Right ventricle myocardium inferior (tissue), 1 donor: ENCODE results near the gene CDCA3. TPM values are rescaled to one million over a fixed set of nuclear protein-coding genes. Genes with fewer than 3 reads are reported as not detected.

Source experiments
- ATAC-seq: fragments of 200-7000 bp; cut with Tn5 transposase; one replicate; pipeline ENCODE4 v1.9.1; 2020; ENCODE audit warnings: mild to moderate bottlenecking, moderate library complexity
- DNase-seq: peaks from one replicate; pipeline ENCODE4 v3.0.0; 2021; ENCODE audit errors: missing footprints
- intact Hi-C: fragments of 100-400 bp; cut with DNase I; formaldehyde crosslinking; loops from one replicate; pipeline ENCODE4 v1.11.0; 2022
- total RNA-seq: library from RNA; stranded (reverse); fragmentation: NEBNext Ultra II Directional; extraction: Animal tissue kit (Norgen Biotek cat#: 25700); gene quantifications from one replicate; pipeline ENCODE4 v1.2.1, GENCODE V29; 2021
- donor health status: DM: no; HTN: yes; CAD: no; lungs with severe emphysema.

CDCA3 gene
- total RNA-seq, 1 donor from 2014 or later: 1.2 TPM

DNA sequence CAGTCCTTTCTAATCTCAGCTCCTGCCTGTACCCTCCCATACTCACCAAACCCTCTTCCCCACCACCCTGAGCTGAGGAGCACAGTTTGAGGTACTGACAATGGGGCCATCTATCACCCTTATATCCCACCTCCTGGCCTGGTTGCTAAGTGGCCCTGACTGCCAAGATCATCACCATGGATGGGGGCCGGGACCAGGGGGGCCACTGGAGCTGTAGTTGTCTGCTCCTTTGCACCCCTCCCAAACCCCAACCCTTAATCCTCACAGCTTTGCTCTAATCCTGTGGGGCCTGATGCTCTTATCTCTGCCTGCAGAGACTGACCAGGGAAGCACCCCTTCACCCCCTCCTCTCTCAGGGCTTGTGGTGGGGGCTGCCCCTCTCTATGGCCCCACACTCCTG, 10.8 kb downstream of the CDCA3 start:
- no peak for ATAC-seq
- intact Hi-C loops: no loop called here
- no peak for DNase-seq

DNA sequence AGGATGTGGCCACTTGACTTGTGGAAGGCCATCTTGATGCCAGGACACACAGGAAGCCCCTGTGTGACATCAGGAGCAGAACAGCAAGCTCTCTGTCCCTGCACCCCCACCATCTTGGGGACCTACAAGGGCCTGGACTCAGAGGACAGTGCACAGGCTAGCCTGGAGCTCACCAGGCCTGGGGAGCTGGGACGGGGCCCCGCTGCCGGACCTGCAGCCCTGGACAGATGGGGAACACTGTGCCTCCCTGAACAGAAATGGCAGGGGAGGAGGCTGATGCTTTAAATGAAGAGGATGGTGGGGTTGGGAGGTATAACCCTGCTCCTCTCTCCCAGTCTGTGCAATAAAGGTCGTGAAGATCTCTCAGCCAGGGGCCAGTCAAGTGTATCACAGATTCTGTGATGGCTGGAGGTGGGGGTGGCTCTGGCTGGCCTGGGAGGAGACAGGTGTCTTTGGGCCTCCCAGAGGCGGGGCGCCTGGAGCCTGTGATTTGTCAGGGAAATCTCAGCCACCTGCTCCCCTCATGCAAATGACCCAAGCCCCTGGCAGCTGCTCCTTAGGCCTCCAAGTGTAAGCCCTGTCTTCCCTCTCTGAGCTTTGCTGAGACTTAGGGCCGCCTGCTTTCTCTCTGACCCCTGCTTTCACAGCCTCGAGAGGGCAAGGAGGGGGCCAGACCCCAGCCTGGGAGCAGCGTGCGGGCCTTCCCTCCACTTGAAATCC, 11.4 kb downstream of the CDCA3 start:
- intact Hi-C loops: no loop called here
- ATAC-seq (no peak), DNase-seq (peak; percentile 30)

DNA sequence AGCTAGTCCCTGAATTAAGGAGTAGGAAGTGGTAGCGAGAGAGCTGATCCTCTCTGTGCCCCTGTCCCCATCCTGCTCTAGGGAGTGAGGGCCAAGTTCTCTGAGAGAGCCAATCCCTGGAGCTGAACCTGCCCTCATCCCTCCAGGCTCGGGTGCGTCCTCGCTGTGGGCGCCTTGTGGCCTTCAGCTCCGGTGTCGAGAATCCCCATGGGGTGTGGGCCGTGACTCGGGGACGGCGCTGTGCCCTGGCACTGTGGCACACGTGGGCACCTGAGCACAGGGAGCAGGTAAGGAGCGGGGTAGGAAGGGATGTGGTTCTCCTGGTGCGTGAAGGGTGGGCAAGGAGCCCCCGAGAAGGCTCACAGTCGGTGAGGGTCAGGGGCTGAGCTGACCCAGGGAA, 12.2 kb downstream of the CDCA3 start:
- peak; percentile 33 for DNase-seq
- no peak for ATAC-seq
- intact Hi-C loops: no loop called here

DNA sequence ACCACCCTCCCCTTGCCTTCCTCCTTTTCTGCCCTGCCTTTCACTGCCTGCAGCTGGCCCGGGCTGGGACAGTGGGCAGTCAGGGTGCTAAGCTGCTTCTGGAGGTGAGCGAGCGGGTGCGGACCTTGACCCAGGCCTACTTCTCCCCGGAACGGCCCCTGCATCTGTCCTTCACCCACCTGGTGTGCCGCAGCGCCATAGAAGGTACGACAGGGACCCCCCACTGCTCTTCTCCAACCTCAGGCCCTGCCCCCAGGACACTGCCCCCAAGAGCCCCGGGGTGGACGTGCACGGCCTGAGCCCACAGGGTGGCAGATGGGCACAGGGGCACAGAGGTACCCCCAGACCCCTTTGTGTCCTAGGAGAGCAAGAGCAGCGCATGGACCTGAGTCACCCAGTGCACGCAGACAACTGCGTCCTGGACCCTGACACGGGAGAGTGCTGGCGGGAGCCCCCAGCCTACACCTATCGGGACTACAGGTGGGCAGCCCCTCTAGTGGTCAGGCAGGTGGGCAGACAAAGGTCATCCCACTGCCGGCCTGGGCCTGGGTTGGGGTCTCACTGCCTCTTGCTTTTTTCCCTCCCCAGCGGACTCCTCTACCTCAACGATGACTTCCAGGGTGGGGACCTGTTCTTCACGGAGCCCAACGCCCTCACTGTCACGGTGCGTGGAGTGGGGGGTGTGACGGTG, 13.6 kb downstream of the CDCA3 start:
- intact Hi-C loops: no loop called here

DNA sequence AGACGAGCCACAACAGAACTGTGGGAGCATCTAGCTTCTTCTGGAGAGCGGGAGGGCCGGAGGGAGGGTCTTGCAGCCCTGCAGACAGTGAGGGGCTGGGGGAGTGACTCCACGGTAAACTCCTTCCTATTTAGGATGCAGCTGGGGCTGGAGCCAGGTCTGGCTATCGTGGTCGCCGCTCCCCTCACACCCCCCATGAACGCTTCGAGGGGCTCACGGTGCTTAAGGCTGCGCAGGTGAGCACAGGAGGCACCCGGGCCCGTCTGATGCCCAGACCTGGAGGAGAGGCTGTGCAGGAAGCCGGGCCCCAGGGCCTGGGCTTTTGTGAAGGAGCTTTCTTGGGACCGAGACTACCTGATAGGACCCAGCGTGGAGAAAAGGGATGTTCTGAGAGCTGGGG, 14.2 kb downstream of the CDCA3 start:
- intact Hi-C loops: no loop called here
- no peak for ATAC-seq
- peak; percentile 57 for DNase-seq

More for the DNA sequence above, 13.6 kb downstream of the CDCA3 start:
- ATAC-seq (no peak), DNase-seq (peak; percentile 22)

DNA sequence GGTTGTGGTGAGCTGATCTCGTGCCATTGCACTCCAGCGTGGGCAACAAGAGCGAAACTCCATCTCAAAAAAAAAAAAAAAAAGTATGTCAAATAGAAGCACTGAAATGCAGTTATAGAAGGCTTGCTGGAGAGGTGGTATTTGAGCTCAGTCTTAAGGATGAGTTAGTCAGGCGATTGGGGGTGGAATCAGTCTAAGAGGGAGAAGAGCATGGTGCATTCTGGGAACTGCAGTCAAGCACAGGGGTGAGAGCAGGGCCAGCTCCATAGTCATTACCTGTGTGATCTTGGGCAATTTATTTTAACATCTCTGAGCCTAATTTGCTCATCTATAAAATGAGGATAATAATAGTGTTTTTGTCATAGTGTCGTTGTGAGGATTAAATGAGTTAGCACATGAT, 16.2 kb downstream of the CDCA3 start:
- ATAC-seq: no peak
- no peak for DNase-seq
- intact Hi-C loops: no loop called here

DNA sequence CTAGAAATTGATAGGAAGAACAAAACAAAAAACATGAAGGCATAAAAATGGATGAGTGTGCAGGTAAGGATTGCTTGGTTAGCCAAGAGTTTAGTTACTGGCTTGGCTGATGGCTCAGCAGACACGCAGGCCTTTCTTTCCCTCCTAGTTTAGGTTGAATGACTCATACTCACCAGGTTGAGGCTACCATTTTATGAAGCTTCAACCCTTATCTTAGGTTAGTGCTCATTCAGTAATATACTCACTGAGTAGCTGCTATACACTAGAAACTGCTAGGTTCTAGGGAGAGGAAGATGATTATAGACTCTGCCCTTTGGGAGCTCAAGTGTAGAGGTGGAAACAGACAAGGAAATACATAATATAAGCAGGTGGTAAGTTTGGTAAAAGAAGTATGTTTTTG, 16.8 kb downstream of the CDCA3 start:
- DNase-seq (no peak), ATAC-seq (no peak)
- intact Hi-C loops: no loop called here

DNA sequence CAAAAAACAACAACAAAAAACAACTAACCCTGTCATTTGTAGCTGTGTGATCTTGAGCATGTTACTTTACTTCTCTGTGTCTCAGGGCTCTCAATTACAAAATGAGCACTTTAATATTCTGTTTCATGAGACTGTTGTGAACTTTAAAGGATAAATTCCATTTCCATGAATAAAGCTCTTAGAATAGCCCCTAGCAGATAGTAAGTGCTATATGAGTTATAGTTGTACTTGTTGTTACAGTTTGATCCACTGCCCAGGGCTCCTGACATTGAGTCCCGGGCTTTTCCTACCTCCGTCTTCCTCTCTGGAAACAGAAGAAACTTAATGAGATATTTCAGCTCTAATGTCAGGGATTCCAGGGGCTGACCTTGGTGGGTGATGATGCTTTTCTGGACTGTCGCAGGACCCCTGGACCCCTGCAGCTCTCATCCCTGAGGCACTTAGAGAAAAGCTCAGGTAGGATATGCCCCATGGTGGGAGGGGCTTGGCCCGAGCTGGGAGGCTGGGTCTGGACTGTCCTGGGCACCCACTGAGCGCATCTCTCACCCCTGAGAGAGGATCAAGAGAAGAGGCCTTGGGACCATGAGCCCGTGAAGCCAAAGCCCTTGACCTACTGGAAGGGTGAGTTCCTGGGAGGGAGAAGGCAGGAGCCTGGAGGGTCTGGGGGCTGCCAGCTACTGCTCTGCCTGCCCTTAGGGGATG, 17.7 kb downstream of the CDCA3 start:
- no peak for ATAC-seq
- DNase-seq: peak; percentile 73

DNA sequence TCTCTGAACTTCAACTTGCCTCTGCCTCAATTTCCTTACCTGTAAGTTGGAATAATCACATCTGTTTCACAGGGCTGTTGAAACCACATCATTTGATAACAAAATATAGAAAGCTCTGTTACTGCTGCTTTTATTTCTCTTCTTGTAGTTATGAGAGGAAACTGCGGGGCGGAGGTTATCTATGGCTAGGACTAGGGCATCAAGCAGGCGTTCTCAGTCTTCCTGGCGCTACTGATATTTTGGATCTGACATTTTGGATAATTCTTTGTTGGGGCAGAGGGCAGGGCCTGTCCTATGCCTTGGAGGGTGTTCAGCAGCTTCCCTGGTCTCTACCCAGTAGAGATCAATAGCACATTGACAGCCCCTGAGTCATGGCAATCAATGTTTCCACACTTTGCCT, 19.0 kb downstream of the CDCA3 start:
- ATAC-seq: no peak
- intact Hi-C loops: no loop called here
- no peak for DNase-seq

More for the DNA sequence above, 17.7 kb downstream of the CDCA3 start:
- intact Hi-C loops: no loop called here

DNA sequence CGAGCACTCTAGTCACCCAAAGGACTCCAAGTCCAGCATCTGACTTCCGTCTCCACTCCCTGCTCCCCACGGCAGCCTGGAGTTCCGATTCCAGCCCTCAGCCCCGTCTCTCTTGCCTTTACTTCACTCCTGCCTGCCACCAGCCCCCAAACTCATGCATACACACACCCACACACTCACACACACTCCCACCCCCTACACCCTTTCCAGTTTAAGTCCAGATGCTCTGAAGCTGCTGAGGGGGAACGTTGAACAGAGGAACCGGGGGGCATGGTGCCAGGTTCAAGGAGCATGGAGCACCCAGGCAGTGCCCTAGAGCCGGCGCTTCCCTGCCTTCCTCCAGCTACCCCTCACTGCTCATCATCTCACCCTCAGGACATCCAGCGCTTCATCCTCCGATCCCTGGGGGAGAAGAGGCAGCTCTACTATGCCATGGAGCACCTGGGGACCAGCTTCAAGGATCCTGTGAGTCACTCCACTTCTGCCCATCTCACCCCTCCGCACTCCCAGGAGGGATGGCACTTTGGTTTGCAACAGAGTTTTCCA, 19.6 kb downstream of the CDCA3 start:
- intact Hi-C loops: no loop called here
- DNase-seq (no peak), ATAC-seq (no peak)

DNA sequence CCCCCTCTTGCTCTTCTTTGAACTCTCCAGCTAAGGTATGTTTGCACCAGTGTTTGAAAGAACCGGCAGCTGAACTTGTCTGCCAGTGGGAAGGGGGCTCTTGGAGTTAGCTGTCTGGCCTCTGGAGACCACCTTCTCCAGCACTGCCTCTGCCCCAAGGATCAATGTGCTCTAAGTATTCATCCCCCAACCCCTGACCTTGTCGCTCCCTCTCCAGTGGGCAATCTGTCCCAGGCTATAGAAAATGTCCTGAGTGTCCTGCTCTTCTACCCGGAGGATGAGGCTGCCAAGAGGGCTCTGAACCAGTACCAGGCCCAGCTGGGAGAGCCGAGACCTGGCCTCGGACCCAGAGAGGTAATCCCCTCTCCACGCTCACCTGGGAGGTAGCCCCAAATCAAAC, 20.1 kb downstream of the CDCA3 start:
- ATAC-seq: no peak
- intact Hi-C loops: no loop called here
- no peak for DNase-seq

DNA sequence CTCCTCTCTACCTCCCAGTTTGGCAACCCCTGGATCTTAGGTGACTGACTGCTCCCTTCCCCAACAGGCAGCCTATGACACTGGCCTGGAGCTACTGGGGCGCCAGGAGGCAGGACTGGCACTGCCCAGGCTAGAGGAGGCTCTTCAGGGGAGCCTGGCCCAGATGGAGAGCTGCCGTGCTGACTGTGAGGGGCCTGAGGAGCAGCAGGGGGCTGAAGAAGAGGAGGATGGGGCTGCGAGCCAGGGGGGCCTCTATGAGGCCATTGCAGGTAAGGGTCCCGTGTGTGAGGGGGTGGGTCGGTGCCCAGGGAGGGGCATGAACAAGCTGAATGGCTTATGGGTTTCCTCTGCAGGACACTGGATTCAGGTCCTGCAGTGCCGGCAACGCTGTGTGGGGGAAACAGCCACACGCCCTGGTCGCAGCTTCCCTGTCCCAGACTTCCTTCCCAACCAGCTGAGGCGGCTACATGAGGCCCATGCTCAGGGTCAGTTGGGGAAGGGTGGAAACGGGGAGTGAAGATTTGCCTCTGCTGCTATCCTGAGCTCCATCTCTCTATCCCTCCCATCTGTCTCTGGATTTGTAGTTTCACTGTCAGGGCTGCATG, 20.7 kb downstream of the CDCA3 start:
- intact Hi-C loops: no loop called here
- DNase-seq (no peak), ATAC-seq (no peak)

DNA sequence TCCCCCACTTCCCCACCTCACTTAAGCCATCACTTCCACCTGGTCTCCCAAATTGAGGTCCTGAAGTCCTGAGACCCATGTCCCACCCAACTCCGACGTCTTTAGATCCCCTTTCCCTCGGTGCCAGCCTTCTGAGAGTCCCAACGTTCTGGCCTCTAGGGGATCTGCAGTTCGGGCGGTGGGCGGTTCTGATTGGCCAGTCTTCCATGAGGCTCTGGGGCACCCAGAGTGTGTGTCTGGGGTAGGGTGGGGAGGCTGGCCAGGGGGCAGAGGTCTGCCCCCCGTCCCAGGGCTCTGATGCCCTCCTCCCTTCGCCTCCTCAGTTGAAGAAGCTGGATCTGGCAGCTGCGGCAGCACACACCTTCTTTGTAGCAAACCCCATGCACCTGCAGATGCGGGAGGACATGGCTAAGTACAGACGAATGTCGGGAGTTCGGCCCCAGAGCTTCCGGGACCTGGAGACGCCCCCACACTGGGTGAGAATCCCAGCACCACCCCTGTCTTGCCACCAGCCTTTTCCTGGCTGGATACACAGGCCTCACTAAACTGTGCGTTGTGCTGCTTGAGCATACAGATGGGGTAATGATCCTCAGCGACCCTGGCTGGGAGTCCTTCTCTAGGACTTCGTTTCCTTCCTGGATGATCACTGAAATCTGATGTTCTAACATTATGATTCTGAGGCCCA, 21.4 kb downstream of the CDCA3 start:
- ATAC-seq (no peak), DNase-seq (no peak)
- intact Hi-C loops: loop anchor here (5.0 kb wide), 1 partner anchor 217 kb away; no protein-coding TSS in a partner anchor

DNA sequence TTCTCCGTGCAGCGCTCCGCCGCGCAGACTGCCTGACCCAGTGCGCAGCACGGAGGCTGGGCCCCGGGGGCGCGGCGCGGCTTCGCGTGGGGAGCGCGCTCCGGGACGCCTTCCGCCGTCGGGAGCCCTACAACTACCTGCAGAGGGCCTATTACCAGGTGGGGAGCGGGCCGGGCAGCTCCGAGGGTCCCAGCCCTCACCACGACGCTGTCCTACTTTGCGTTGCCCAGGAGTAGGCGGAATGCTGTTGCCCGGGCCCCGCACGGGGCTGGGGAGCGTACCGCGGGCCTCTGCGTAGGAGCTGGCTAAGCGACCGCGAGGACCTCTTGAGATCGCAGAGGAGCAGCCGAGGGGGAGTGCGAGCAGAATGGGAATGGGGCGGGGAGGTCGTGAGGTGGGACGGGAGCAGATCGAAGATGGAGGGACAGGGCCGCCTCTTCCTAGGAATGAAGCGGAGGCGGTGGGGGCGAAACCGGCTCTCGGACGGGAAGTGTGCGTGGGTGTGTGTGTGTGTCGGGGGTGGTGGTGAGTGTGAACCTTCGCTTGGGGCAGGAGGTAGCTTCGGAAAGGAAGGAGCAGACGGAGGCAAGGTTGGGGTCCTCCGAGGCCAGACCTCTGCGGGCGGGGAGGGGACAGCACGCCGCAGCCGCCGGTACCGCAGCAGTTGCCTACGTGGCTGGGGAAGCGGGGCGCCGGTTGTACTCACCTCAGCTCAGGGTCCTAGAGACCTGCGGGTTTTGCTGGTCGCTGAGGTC, 22.1 kb downstream of the CDCA3 start:
- intact Hi-C loops: loop anchor here (5.0 kb wide), 1 partner anchor 217 kb away; no protein-coding TSS in a partner anchor
- ATAC-seq: peak; percentile 27
- DNase-seq: no peak

DNA sequence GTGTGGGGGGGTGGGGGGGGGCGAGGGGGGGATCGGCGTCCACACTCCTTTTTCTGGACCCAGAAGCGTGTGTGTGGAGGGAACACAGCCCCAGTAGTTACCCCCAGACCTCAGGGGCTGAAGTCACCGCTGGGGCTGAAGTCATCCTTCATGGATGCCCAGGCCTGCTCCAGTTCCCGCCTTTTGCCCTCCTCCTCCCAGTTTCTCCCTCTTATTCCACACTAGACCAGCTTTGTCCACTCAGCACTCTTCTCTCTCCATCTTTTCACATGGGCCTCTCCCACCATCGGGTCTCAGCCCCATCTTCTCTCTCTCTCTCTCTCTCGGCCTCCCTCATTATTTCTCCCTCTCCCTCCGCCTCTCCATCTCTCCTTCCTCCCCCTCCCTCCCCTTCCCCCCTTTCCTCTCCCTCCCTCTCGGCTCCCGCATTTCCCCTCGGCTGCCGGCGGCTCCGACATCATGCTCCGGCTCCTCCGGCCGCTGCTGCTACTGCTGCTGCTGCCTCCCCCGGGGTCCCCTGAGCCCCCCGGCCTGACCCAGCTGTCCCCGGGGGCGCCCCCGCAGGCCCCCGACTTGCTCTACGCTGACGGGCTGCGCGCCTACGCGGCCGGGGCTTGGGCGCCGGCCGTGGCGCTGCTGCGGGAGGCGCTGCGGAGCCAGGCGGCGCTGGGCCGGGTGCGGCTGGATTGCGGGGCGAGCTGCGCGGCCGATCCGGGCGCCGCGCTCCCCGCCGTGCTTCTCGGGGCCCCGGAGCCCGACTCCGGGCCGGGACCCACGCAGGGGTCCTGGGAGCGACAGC, 22.9 kb downstream of the CDCA3 start, which contains the start of gene P3H3:
TSS of gene P3H3 (plus strand) at position 426 of the 799 bp plus-strand sequence. CDS start at position 460, 34 bp downstream.
- DNase-seq (no peak), ATAC-seq (peak; percentile 14)
- intact Hi-C loops: loop anchor here (5.0 kb wide), 1 partner anchor 216 kb away; no protein-coding TSS in a partner anchor

DNA sequence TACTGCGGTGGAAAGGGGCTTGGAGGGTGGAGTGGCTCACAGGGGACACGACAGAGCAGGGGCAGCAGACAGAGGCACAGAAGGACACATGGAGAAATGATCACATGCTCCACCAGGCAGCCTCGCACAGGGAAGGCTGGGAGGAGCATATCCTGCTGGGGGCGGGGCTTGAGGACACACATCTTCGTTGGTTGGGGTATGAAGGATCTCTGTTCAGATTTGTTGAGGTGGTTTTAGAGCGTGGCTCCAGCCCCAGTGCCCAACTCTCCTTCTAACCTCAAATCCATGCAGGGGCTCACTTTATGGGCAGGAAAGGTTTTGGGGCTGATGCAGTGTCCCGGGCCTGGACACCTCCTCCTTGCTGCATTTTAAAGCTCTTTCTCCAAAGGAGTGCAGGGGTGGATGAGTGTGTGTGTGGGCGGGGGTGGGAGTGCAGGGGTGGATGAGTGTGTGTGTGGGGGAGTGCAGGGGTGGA, 23.6 kb downstream of the CDCA3 start:
- DNase-seq (peak; percentile 90), ATAC-seq (peak; percentile 69)
- intact Hi-C loops: loop anchor here (5.0 kb wide), 1 partner anchor 215 kb away; no protein-coding TSS in a partner anchor
